Stimulated activated CD4-positive, alpha-beta T cell treated with anti-CD3 and anti-CD28 coated beads, Interleukin-15, amount 100 ng/mL, for 24 hours (primary cell): ENCODE results near the gene GLRX5.
"Not testable (repeated sequence)": the region's sequence is repeated elsewhere in the genome, so short reads cannot be mapped to it uniquely, and the experiment has no call there.

Experiments used
- DNase-seq: peaks from one replicate; pipeline ENCODE4 v3.0.0-alpha.2; 2020

Gene GLRX5

GRCh38 chr14:95499354-95499750, 35.5 kb upstream of the GLRX5 start:
- no peak for DNase-seq

GRCh38 chr14:95500201-95500681, 34.6 kb upstream of the GLRX5 start:
- no peak for DNase-seq

GRCh38 chr14:95500772-95501401, 34.0 kb upstream of the GLRX5 start:
- no peak for DNase-seq

DNA sequence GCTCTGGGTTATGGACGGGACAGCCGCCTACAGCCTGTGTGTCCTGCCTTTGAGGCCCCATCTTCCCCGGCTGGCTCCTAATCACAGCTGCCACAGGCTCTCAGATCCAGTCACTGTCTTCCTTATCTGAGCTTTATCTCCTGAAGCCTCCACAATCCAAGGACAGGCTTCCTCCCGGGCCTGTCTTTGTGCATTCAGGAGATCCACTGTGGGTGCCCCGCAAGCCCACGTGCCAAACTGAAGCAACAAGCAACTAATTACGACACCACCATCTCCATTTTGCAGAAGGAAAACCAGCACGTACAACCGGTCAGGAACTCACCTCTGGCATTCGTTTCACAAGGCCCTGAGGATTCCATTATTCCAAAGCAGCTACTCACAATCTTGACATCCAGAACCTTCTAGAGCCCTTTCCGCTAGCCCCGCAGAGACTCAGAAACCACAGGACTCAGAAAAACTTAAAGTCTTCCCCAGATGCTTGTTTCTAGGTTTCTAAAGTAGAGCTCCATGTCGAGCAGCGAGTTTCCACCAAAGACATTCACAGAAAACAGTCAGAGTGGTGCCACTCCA, 32.4 kb upstream of the GLRX5 start:
- no peak for DNase-seq

GRCh38 chr14:95503365-95504134, 31.3 kb upstream of the GLRX5 start:
- no peak for DNase-seq

- DNase-seq: peak; percentile 40
Observed at GRCh38 chr14:95504135-95505029, 30.5 kb upstream of the GLRX5 start.

- DNase-seq: no peak
Observed at GRCh38 chr14:95505030-95505589, 29.7 kb upstream of the GLRX5 start.

- no peak for DNase-seq
Observed at GRCh38 chr14:95507174-95507573, 27.7 kb upstream of the GLRX5 start.

DNA sequence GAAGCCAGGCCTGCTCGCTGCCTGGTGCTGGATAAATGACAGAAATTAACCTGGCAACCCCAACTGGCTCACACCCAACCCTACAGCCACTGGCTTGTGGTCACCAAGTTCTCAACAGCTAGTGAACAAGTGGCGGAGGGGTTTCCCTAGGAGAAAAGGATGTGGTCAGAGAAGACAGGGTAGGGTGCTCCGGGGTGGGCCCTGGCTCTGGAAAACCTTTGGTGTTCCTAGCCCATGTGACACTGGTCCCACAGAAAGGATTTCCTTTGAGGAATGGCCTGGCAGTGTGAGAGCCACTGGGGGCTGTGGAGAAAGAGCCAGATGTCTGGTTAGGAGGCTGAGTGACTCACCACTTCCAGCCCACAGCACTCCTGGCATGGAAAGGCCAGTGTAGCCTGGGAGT, 27.1 kb upstream of the GLRX5 start:
- DNase-seq: peak; percentile 9

DNA sequence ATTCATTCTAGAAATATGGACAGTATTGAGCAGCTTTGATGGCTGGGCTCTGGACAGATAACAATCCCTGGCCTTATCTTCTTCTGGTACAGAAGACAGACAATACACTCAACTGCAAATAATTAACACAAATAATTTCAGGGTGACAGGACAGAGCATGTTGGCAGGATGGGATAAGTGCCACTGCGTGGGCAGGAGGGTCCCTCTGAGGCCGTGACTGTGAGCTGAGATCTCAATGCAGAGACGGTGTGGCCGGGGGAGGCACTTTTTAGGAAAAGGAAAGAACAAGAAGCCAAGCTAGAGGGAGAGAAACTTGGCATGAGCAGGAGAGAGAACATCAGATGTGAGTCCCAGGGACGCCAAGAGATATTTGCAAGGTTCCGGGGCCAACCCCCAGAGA, 26.5 kb upstream of the GLRX5 start:
- DNase-seq: no peak

DNA sequence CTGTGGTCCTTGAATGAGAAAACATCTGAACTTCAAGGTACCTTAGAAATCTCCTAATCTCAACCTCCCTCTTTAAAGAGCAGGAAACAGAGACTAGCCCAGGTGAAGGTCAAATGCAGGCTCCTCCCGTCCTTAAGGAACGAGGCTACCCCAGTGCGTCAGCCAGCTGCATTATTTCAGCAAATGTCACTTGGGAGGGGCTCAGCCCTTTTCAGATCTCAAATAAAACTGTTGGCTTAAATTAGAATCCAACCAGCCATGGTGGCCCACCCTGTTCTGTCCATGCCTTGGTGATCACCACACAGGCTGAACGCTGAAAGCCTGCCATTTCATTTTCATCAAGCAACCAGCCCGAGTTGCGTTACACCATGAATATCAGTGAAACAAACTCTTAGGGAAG, 25.4 kb upstream of the GLRX5 start:
- no peak for DNase-seq

DNA sequence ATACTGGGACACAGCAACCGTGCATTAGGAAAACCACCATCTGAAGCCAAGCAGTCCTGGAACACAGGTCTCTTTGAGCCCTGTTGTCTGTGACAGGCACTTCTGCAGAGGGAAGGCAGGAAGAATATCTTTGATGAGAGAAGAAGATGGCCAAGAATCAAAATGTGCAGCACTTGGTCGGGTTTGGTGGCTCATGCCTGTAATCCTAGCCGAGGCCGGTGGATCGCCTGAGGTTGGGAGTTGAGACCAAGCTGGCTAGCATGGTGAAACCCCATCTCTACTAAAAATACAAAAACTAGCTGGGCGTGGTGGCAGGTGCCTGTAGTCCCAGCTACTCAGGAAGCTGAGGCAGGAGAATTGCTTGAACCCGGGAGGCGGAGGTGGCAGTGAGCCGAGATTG, 24.5 kb upstream of the GLRX5 start:
- not testable (repeated sequence) for DNase-seq

- DNase-seq: no peak
Observed at GRCh38 chr14:95510804-95511203, 24.0 kb upstream of the GLRX5 start.

- no peak for DNase-seq
Observed at GRCh38 chr14:95511687-95512086, 23.2 kb upstream of the GLRX5 start.

DNA sequence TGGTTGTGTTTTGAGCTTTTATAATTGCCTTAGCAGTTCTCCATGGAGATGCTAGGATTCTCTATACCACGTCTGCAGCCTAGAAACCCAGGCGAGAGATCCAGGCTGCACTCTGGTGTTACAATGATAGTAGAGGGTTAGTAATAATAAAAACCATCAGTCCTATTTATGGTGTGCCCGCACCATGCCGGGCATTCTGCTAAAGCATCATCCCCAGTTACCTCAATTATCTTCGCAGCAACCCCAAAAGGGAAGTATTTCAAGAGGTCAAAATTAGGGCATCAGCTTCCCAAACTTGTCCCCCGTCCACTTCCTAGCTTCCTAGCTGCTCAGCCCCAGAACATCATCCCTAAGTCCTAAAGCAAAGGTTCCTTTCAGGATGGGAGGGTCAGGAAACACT, 21.6 kb upstream of the GLRX5 start:
- DNase-seq: no peak

- no peak for DNase-seq
Observed at GRCh38 chr14:95514131-95515079, 20.4 kb upstream of the GLRX5 start.

- peak; percentile 32 for DNase-seq
Observed at GRCh38 chr14:95515080-95515489, 19.8 kb upstream of the GLRX5 start.

GRCh38 chr14:95515596-95516552, 19.0 kb upstream of the GLRX5 start:
- peak; percentile 92 for DNase-seq

GRCh38 chr14:95516554-95517181, 18.2 kb upstream of the GLRX5 start, which contains the start of gene SYNE3:
TSS of gene SYNE3 (minus strand) at chr14:95516650. CDS start at chr14:95475821, 40,829 bp downstream.
- peak; percentile 75 for DNase-seq
